Peyer's patch (tissue), 4 donors: ENCODE measurements around the gene PNPLA5.

ENCODE experiments used
- POLR2A ChIP-seq, 2 donors: fragments of 450-650 bp; IDR thresholded peaks; one replicate each; pipeline ENCODE4 v1.5.1; 2017; ENCODE audit warnings: antibody characterized with exemption in 2 of 2, mild to moderate bottlenecking in 2 of 2, moderate library complexity in 2 of 2
- TF ChIP-seq, protein P1 (sequence below), 6 experiments: fragments of 450-650 bp in 4 of 6; fragments of 200-600 bp in 2 of 6; sonication (generic) in 1 of 6; IDR thresholded peaks; one replicate each; pipeline ENCODE4 v1.5.1; 2017 to 2019; ENCODE audit warnings: antibody characterized with exemption in 6 of 6, mild to moderate bottlenecking in 3 of 6, moderate library complexity in 1 of 6

GRCh38 chr22:43837666-43838065 is 54.1 kb downstream of the PNPLA5 start:
- TF ChIP-seq, protein P1, sequence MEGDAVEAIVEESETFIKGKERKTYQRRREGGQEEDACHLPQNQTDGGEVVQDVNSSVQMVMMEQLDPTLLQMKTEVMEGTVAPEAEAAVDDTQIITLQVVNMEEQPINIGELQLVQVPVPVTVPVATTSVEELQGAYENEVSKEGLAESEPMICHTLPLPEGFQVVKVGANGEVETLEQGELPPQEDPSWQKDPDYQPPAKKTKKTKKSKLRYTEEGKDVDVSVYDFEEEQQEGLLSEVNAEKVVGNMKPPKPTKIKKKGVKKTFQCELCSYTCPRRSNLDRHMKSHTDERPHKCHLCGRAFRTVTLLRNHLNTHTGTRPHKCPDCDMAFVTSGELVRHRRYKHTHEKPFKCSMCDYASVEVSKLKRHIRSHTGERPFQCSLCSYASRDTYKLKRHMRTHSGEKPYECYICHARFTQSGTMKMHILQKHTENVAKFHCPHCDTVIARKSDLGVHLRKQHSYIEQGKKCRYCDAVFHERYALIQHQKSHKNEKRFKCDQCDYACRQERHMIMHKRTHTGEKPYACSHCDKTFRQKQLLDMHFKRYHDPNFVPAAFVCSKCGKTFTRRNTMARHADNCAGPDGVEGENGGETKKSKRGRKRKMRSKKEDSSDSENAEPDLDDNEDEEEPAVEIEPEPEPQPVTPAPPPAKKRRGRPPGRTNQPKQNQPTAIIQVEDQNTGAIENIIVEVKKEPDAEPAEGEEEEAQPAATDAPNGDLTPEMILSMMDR (IDR thresholded peaks at IDR 0.05): no peak
- no peak for TF ChIP-seq POLR2A (IDR thresholded peaks at IDR 0.05)
